GM23248 (cell line): ENCODE measurements around the gene TLE5. TPM values are rescaled to one million over a fixed set of nuclear protein-coding genes. Genes with fewer than 3 reads are reported as not detected.

Experiments
- DNase-seq: peaks from one replicate; pipeline ENCODE4 v3.0.0-alpha.2; 2015
- H2AFZ ChIP-seq: fragments of 200-600 bp; sonication (generic); 2 replicates; pipeline ENCODE4 v1.6.1; 2016; ENCODE audit warnings: antibody characterized with exemption
- H3F3A ChIP-seq: fragments of 200-600 bp; sonication (generic); 2 replicates; pipeline ENCODE4 v1.6.1; 2016; ENCODE audit warnings: mild to moderate bottlenecking, antibody characterized with exemption, mixed run types; ENCODE audit not compliant: insufficient read depth
- H3K27ac ChIP-seq: fragments of 200-600 bp; sonication (generic); 2 replicates; pipeline ENCODE4 v1.5.1; 2016; ENCODE audit warnings: mild to moderate bottlenecking
- H3K27me3 ChIP-seq: fragments of 200-600 bp; sonication (generic); replicated peaks from 2 replicates; pipeline ENCODE4 v1.6.1; 2016; ENCODE audit warnings: mild to moderate bottlenecking; ENCODE audit not compliant: insufficient read depth
- H3K36me3 ChIP-seq: fragments of 200-600 bp; sonication (generic); 2 replicates; pipeline ENCODE4 v1.6.1; 2016; ENCODE audit warnings: low read depth, mild to moderate bottlenecking
- H3K4me1 ChIP-seq: fragments of 200-600 bp; sonication (generic); 2 replicates; pipeline ENCODE4 v1.6.1; 2016; ENCODE audit warnings: mild to moderate bottlenecking; ENCODE audit not compliant: insufficient read depth
- H3K4me2 ChIP-seq: fragments of 200-600 bp; sonication (generic); one replicate; pipeline ENCODE4 v1.6.1; 2016; ENCODE audit warnings: mild to moderate bottlenecking; ENCODE audit not compliant: unreplicated experiment
- H3K4me3 ChIP-seq: fragments of 200-600 bp; sonication (generic); 2 replicates; pipeline ENCODE4 v1.5.1; 2016; ENCODE audit warnings: mild to moderate bottlenecking
- H3K79me2 ChIP-seq: fragments of 200-600 bp; sonication (generic); 2 replicates; pipeline ENCODE4 v1.6.1; 2016; ENCODE audit warnings: mild to moderate bottlenecking; ENCODE audit not compliant: insufficient read depth
- H3K9ac ChIP-seq: fragments of 200-600 bp; sonication (generic); 2 replicates; pipeline ENCODE4 v1.6.1; 2016; ENCODE audit warnings: mild to moderate bottlenecking
- H3K9me2 ChIP-seq: fragments of 200-600 bp; sonication (generic); 2 replicates; pipeline ENCODE4 v1.6.1; 2016; ENCODE audit warnings: mixed run types, mild to moderate bottlenecking, moderate library complexity; ENCODE audit not compliant: insufficient read depth
- H3K9me3 ChIP-seq: fragments of 200-600 bp; sonication (generic); one replicate; pipeline ENCODE4 v1.6.1; 2017; ENCODE audit warnings: low read depth
- H4K20me1 ChIP-seq: fragments of 200-600 bp; sonication (generic); 2 replicates; pipeline ENCODE4 v1.6.0; 2016; ENCODE audit not compliant: insufficient read depth
- EZH2 ChIP-seq: fragments of 200-600 bp; sonication (generic); IDR thresholded peaks from 2 replicates; pipeline ENCODE4 v1.6.1; 2018; ENCODE audit warnings: antibody characterized with exemption, mild to moderate bottlenecking; ENCODE audit not compliant: insufficient read depth, poor library complexity, severe bottlenecking
- EZH2phosphoT487 ChIP-seq: fragments of 200-600 bp; sonication (generic); IDR thresholded peaks from 2 replicates; pipeline ENCODE4 v1.6.1; 2018; ENCODE audit warnings: antibody characterized with exemption, moderate library complexity, mild to moderate bottlenecking, low read depth; ENCODE audit not compliant: insufficient read depth
- WGBS, 2 experiments: methylation state at CpG; one replicate each; pipeline ENCODE4 v1.1.6; 2015 to 2017; ENCODE audit warnings: low lambda C conversion rate in 2 of 2, low coverage in 1 of 2; ENCODE audit errors: missing lambda C conversion rate in 2 of 2; 5-methylcytosine and 5-hydroxymethylcytosine counted together
- in situ Hi-C: fragments of 300-500 bp; cut with MboI; formaldehyde crosslinking; loops from 2 replicates; pipeline ENCODE4 v1.15.0; 2020
- polyA plus RNA-seq: library from polyadenylated mRNA; unstranded; fragments of >200 nt; fragmentation: Nextera tagmentation; extraction: Ambion mirVana; gene quantifications from 2 replicates; pipeline ENCODE4 v1.2.1, GENCODE V29; 2016
- total RNA-seq: library from RNA; depleted of rRNA; stranded (reverse); fragments of >200 nt; shearing (Covaris generic); gene quantifications from 2 replicates; pipeline ENCODE4 v1.2.3, GENCODE V29; 2014

The TLE5 gene
- total and polyA plus RNA-seq, 2 experiments from 2014 or later: 133 to 337 TPM

- H3F3A ChIP-seq: no peaks in the 10 kb centered on the region
- in situ Hi-C loops: no loop called here
- no peak overlapping the region for H3K4me2 ChIP-seq
- no peak for TF ChIP-seq EZH2
- TF ChIP-seq EZH2phosphoT487: no peak
- H3K27ac ChIP-seq: no peak overlapping the region
- H3K27me3 ChIP-seq: no peaks in the 10 kb centered on the region
- WGBS, 2 experiments: 85 to 86% methylated on average over 33 of the region's 33 CpGs
- H3K36me3 ChIP-seq: no peaks in the 10 kb centered on the region
- H3K79me2 ChIP-seq: peaks cover 98% of the 10 kb centered on the region
- peaks cover 4% of the 10 kb centered on the region; the same call in 1 of the 2 replicates for H4K20me1 ChIP-seq
- no peak overlapping the region for H3K4me3 ChIP-seq
- no peaks in the 10 kb centered on the region for H3K9me2 ChIP-seq
- H2AFZ ChIP-seq: no peak overlapping the region
- no peak overlapping the region for H3K9ac ChIP-seq
- no peaks in the 10 kb centered on the region for H3K9me3 ChIP-seq
- no peak for DNase-seq
- H3K4me1 ChIP-seq: no peaks in the 10 kb centered on the region; the same call in 1 of the 2 replicates
Measured at GRCh38 chr19:3105641-3106508, 43.6 kb upstream of the TLE5 start.

- TF ChIP-seq EZH2 (no peak), EZH2phosphoT487 (no peak)
- Histone ChIP-seq H3K79me2 (peaks cover 99% of the 10 kb centered on the region), H2AFZ (no peak overlapping the region), H3K27me3 (no peaks in the 10 kb centered on the region), H3K9me3 (no peaks in the 10 kb centered on the region), H3K9me2 (no peaks in the 10 kb centered on the region), H3F3A (no peaks in the 10 kb centered on the region), H3K36me3 (no peaks in the 10 kb centered on the region), H3K4me3 (no peak overlapping the region), H3K4me1 (no peaks in the 10 kb centered on the region; the same call in 1 of the 2 replicates), H4K20me1 (peaks cover 4% of the 10 kb centered on the region; the same call in 1 of the 2 replicates), H3K9ac (no peak overlapping the region), H3K4me2 (no peak overlapping the region), H3K27ac (no peak overlapping the region)
- in situ Hi-C loops: no loop called here
- no peak for DNase-seq
- WGBS, 2 experiments: 74 to 79% methylated on average over 9 to 10 of the region's 10 CpGs
Measured at GRCh38 chr19:3104708-3104983, 42.4 kb upstream of the TLE5 start.

- 79 to 82% methylated on average over 32 to 34 of the region's 34 CpGs for WGBS, 2 experiments
- no peaks in the 10 kb centered on the region for H3K9me3 ChIP-seq
- no peak for TF ChIP-seq EZH2
- no peak for TF ChIP-seq EZH2phosphoT487
- in situ Hi-C loops: no loop called here
- no peak overlapping the region for H2AFZ ChIP-seq
- H3K4me3 ChIP-seq: no peak overlapping the region
- no peaks in the 10 kb centered on the region for H3K27me3 ChIP-seq
- H3K36me3 ChIP-seq: no peaks in the 10 kb centered on the region
- H3K27ac ChIP-seq: no peak overlapping the region
- peaks cover 9% of the 10 kb centered on the region for H3K4me1 ChIP-seq
- DNase-seq: no peak
- peaks cover 99% of the 10 kb centered on the region for H3K79me2 ChIP-seq
- no peaks in the 10 kb centered on the region for H3K9me2 ChIP-seq
- H3F3A ChIP-seq: no peaks in the 10 kb centered on the region
- H4K20me1 ChIP-seq: peaks cover 4% of the 10 kb centered on the region; the same call in 1 of the 2 replicates
- H3K4me2 ChIP-seq: no peak overlapping the region
- H3K9ac ChIP-seq: no peak overlapping the region
Measured at GRCh38 chr19:3102239-3103140, 40.2 kb upstream of the TLE5 start.
